ENCODE results near the gene TNFRSF19.
"Not testable (repeated sequence)": the region's sequence is repeated elsewhere in the genome, so short reads cannot be mapped to it uniquely, and the experiment has no call there.

GRCh38 chr13:23529926-23530325, 40.3 kb upstream of the TNFRSF19 start:
- not testable (repeated sequence) for TF ChIP-seq POLR2A, CTCF (IDR thresholded peaks at IDR 0.05)

All from testis (tissue), 2 donors.